K562 (cell line): Measurements from ENCODE around the gene VEGFC. TPM values are rescaled to one million over a fixed set of nuclear protein-coding genes. Genes with fewer than 3 reads are reported as not detected.

Experiments used
- ATAC-seq: fragments of 200-7000 bp; cut with Tn5 transposase; 3 replicates; pipeline ENCODE4 v1.9.1; 2020; ENCODE audit warnings: moderate library complexity
- BruUV-seq: library from RNA; stranded (reverse); fragments of 400-500 nt; replicated peaks from 2 replicates; lab custom pipeline; 2021; lab: Mats Ljungman, UMichigan
- CTCF ChIA-PET: fragments of 300-600 bp; formaldehyde crosslinking; extraction: SDS; loops from one replicate; lab custom pipeline; 2021; ENCODE audit warnings: low intra/inter-chr PET ratio; lab: Yijun Ruan, JAX
- POLR2A ChIA-PET: fragments of 300-600, 350-650 bp; sonication (Branson Sonifier 250); formaldehyde crosslinking; extraction: SDS; loops from one replicate; lab custom pipeline; 2021; ENCODE audit warnings: antibody characterized with exemption, inconsistent platforms; lab: Yijun Ruan, JAX
- DNase-seq, 4 experiments: peaks; one replicate each; pipeline versions ENCODE4 v3.0.0 to v3.0.0-alpha.2; 2011 to 2018; ENCODE audit warnings: low spot score in 3 of 4, mixed read lengths in 3 of 4; ENCODE audit errors: extremely low read depth in 1 of 4
- FAIRE-seq: peaks from 2 replicates; lab custom pipeline; 2011; peaks lifted over from hg19 to GRCh38; lab: Jason Lieb, UNC
- H2AFZ ChIP-seq: 2 replicates; pipeline ENCODE4 v1.6.0; 2011; ENCODE audit warnings: low read depth, low read length, control low read depth, inconsistent platforms
- H3K27ac ChIP-seq: fragments of 200-600 bp; 3 replicates; pipeline ENCODE4 v1.8.0; 2011; ENCODE audit warnings: low read depth, mild to moderate bottlenecking, control low read depth, inconsistent platforms, low read length, moderate library complexity, mixed read lengths; ENCODE audit errors: extremely low read depth
- H3K27me3 ChIP-seq, 2 experiments: fragments of 300-600 bp in 1 of 2; 2 replicates in 1 of 2; 3 replicates in 1 of 2; pipeline versions ENCODE4 v1.6.0 to v1.8.0; 2011; ENCODE audit warnings: inconsistent platforms in 2 of 2, low read length in 2 of 2, mild to moderate bottlenecking in 1 of 2, mixed read lengths in 1 of 2, moderate library complexity in 1 of 2; ENCODE audit not compliant: control insufficient read depth in 2 of 2, insufficient read depth in 2 of 2
- H3K36me3 ChIP-seq: fragments of 300-600 bp; 3 replicates; pipeline ENCODE4 v1.8.0; 2011; ENCODE audit warnings: mild to moderate bottlenecking, low read length, inconsistent platforms; ENCODE audit not compliant: control insufficient read depth, insufficient read depth
- H3K4me1 ChIP-seq, 2 experiments: fragments of 200-600 bp in 1 of 2; replicated peaks in 1 of 2; 2 replicates in 1 of 2; 3 replicates in 1 of 2; pipeline versions ENCODE4 v1.5.1 to v1.8.0; 2011; ENCODE audit warnings: inconsistent platforms in 2 of 2, low read length in 2 of 2, mild to moderate bottlenecking in 1 of 2, mixed read lengths in 1 of 2, moderate library complexity in 1 of 2; ENCODE audit not compliant: control insufficient read depth in 2 of 2, insufficient read depth in 2 of 2
- H3K4me2 ChIP-seq: 2 replicates; pipeline ENCODE4 v1.6.1; 2011; ENCODE audit warnings: low read length, control low read depth, inconsistent platforms, mixed read lengths; ENCODE audit not compliant: insufficient read depth
- H3K4me3 ChIP-seq: fragments of 200-600 bp; sonication (generic), shearing (Covaris generic); 2 replicates; pipeline ENCODE4 v1.5.1; 2016; ENCODE audit warnings: control low read depth, inconsistent platforms
- H3K79me2 ChIP-seq: fragments of 200-600 bp; 3 replicates; pipeline ENCODE4 v1.8.0; 2011; ENCODE audit warnings: low read length, inconsistent platforms; ENCODE audit not compliant: control insufficient read depth, insufficient read depth
- H3K9ac ChIP-seq, 2 experiments: 2 replicates each; pipeline versions ENCODE4 v1.6.0 to v1.6.1; 2011; ENCODE audit warnings: low read depth in 2 of 2, low read length in 2 of 2, control low read depth in 1 of 2, inconsistent platforms in 1 of 2, mild to moderate bottlenecking in 1 of 2, mixed read lengths in 1 of 2; ENCODE audit not compliant: insufficient read depth in 1 of 2
- H3K9me1 ChIP-seq: one replicate; pipeline ENCODE4 v1.6.0; 2011; ENCODE audit warnings: inconsistent platforms, mild to moderate bottlenecking, low read length, moderate library complexity; ENCODE audit not compliant: control insufficient read depth, insufficient read depth
- H3K9me3 ChIP-seq: replicated peaks from 2 replicates; pipeline ENCODE4 v1.5.1; 2011; ENCODE audit warnings: low read depth, low read length, inconsistent platforms; ENCODE audit not compliant: control insufficient read depth, insufficient read depth
- H4K20me1 ChIP-seq: replicated peaks from 2 replicates; pipeline ENCODE4 v1.6.1; 2011; ENCODE audit warnings: low read length, inconsistent platforms, mixed read lengths; ENCODE audit not compliant: control insufficient read depth, insufficient read depth
- ARNT ChIP-seq, 2 experiments: fragments of 450-650 bp; IDR thresholded peaks; 2 replicates each; pipeline ENCODE4 v1.6.1; 2016; ENCODE audit warnings: mild to moderate bottlenecking in 1 of 2
- BRF1 ChIP-seq: IDR thresholded peaks from 3 replicates; pipeline ENCODE4 v1.6.1; 2011; ENCODE audit warnings: borderline replicate concordance, mild to moderate bottlenecking; ENCODE audit not compliant: insufficient read length; ENCODE audit errors: extremely low read depth
- FOXM1 ChIP-seq, 2 experiments: fragments of 450-650 bp in 1 of 2; sonication (generic) in 1 of 2; formaldehyde crosslinking in 1 of 2; IDR thresholded peaks; 2 replicates each; pipeline versions ENCODE4 v1.6.1 to v1.9.0; 2017 to 2022; ENCODE audit warnings: low read depth in 2 of 2, mild to moderate bottlenecking in 2 of 2, missing genetic modification reagents in 1 of 2, moderate library complexity in 1 of 2
- FOXP1 ChIP-seq: sonication (generic); formaldehyde crosslinking; IDR thresholded peaks from 2 replicates; pipeline ENCODE4 v1.8.0; 2022; ENCODE audit warnings: mild to moderate bottlenecking, missing genetic modification reagents
- KAT2B ChIP-seq: IDR thresholded peaks from one replicate; pipeline ENCODE4 v1.6.1; 2012; ENCODE audit warnings: low read depth, mild to moderate bottlenecking, control low read depth, inconsistent platforms, low read length, moderate library complexity
- MTF1 ChIP-seq: fragments of 250-450 bp; sonication (Bioruptor Pico); IDR thresholded peaks from 2 replicates; pipeline ENCODE4 v1.9.0; 2021; ENCODE audit warnings: moderate library complexity, mild to moderate bottlenecking, inconsistent platforms, borderline replicate concordance
- SIRT6 ChIP-seq: IDR thresholded peaks from one replicate; pipeline ENCODE4 v1.6.1; 2012; ENCODE audit warnings: low read depth, mild to moderate bottlenecking, control low read depth, inconsistent platforms, low read length, moderate library complexity
- ZNF445 ChIP-seq: fragments of 250-450 bp; sonication (Bioruptor Pico); IDR thresholded peaks from 2 replicates; pipeline ENCODE4 v1.4.0; 2020; ENCODE audit warnings: low read depth, mild to moderate bottlenecking, moderate library complexity
- ZNF696 ChIP-seq: fragments of 250-450 bp; sonication (Bioruptor Pico); conservative IDR thresholded peaks from 2 replicates; pipeline ENCODE4 v1.4.0; 2020; ENCODE audit warnings: mild to moderate bottlenecking, moderate library complexity
- WGBS: fragments of 100-300 bp; shearing (Covaris generic); methylation state at CpG from one replicate; pipeline ENCODE4 v1.1.6; 2016; ENCODE audit warnings: low coverage, mixed read lengths; ENCODE audit not compliant: insufficient coverage; ENCODE audit errors: missing lambda C conversion rate; 5-methylcytosine and 5-hydroxymethylcytosine counted together
- in situ Hi-C: fragments of 300-500 bp; cut with MboI; formaldehyde crosslinking; loops from 4 replicates; pipeline ENCODE4 v1.15.0; 2018; ENCODE audit warnings: inconsistent platforms, mixed read lengths
- intact Hi-C: fragments of 100-400 bp; cut with micrococcal nuclease; formaldehyde crosslinking; loops from 2 replicates; pipeline ENCODE4 v1.14.2; 2022
- polyA plus RNA-seq, 8 experiments: library from polyadenylated mRNA; depleted of rRNA in 4 of 8; stranded (reverse) in 5 of 8; unstranded in 3 of 8; fragments of >200 nt; fragmentation: Nextera tagmentation in 2 of 8; fragmentation: Illumina TruSeq in 1 of 8; extraction: Ambion mirVana in 2 of 8; extraction: Trizol in 1 of 8; gene quantifications; 2 replicates each; pipeline versions ENCODE4 v1.2.1 to v1.2.3, GENCODE V29; 2011 to 2014; ENCODE audit warnings: inconsistent platforms in 1 of 8, missing spikeins in 1 of 8
- total RNA-seq, 7 experiments: library from RNA; depleted of rRNA in 6 of 7; stranded (reverse); fragments of >200 nt in 6 of 7; fragmentation: Illumina TruSeq in 2 of 7; extraction: Trizol in 2 of 7; gene quantifications; 2 replicates each; pipeline versions ENCODE4 v1.2.1 to v1.2.3, GENCODE V29; 2011 to 2021; ENCODE audit warnings: low replicate concordance in 1 of 7

The VEGFC gene
- total and polyA plus RNA-seq, 9 of the 15 experiments (the other 6 are each of a cell fraction or from before 2014, with no cell fraction given): not detected

DNA sequence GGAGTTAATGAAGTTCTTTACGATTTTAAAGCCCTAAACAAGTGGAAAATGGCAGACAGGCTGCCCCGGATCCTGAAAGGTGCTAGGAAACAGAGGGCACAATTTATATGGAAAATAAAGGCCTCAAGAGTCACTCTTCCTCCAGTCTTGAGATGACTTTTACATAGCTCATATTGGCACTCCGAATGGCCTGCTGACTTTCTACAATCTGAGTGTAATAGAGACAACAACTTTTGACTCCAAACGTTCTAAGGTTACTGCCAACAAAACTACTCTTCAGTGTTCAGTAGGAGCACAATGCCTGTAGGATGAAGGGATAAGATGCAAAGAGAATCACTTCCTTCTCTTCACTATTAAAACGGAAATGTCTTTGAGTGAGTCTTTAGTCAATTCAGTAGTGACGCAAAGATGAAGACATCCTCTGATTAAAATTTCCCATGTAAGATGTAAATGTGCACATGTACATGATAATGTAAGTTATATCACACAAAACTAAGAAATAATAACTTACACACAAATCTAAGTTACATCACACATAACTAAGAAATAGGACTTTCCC lies 40.5 kb downstream of the VEGFC start:
- in situ Hi-C loops: no loop called here
- Histone ChIP-seq H3K4me3 (no peak overlapping the region), H3K79me2 (no peaks in the 10 kb centered on the region), H3K9me3 (no peaks in the 10 kb centered on the region), H3K9me1 (no peaks in the 10 kb centered on the region), H3K36me3 (no peaks in the 10 kb centered on the region), H3K27ac (no peak overlapping the region), H2AFZ (no peak overlapping the region), H3K4me1 (no peaks in the 10 kb centered on the region), H4K20me1 (no peaks in the 10 kb centered on the region), H3K4me2 (no peak overlapping the region), H3K9ac (no peak overlapping the region), H3K27me3 (no peaks in the 10 kb centered on the region)
- ChIA-PET CTCF (no interaction called here), POLR2A (no interaction called here)
- TF ChIP-seq ARNT (IDR thresholded peaks at IDR 0.05) (no peak), KAT2B (no peak), SIRT6 (no peak), BRF1 (no peak)
- DNase-seq (no peak), ATAC-seq (no peak), FAIRE-seq (no peak)
- WGBS: 3% methylated on average over 6 of the region's 6 CpGs
- no TSS peak for BruUV-seq
- intact Hi-C loops: no loop called here

DNA sequence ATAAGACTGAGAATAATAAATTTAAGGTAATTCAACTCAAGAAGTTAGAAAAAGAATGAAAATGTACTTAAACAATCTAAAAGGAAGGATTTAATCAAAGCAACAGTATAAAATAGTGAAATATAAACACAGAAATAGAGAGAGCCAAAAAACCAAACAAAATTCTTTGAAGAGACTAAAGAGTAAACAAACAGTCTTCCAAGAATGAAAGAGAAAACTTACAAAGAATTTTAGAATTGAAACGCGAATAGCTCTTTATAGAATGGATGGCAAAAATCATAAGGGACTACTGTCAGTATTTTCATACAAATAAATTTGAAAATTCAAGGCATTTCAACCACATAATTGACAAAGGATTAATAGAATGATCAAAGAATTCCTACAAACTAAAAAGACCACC lies 41.7 kb downstream of the VEGFC start:
- no peak for ATAC-seq
- H3K4me2 ChIP-seq: no peak overlapping the region
- H3K4me3 ChIP-seq: no peak overlapping the region
- BruUV-seq: no TSS peak
- CTCF ChIA-PET: no interaction called here
- FAIRE-seq: no peak
- 0% methylated on average over 2 of the region's 2 CpGs for WGBS
- no peaks in the 10 kb centered on the region for H3K79me2 ChIP-seq
- POLR2A ChIA-PET: no interaction called here
- no peaks in the 10 kb centered on the region for H3K36me3 ChIP-seq
- H3K9me3 ChIP-seq: no peaks in the 10 kb centered on the region
- H3K9me1 ChIP-seq: no peaks in the 10 kb centered on the region
- intact Hi-C loops (no loop called here), in situ Hi-C loops (no loop called here)
- H2AFZ ChIP-seq: no peak overlapping the region
- H3K9ac ChIP-seq: no peak overlapping the region
- H3K27ac ChIP-seq: no peak overlapping the region
- no peaks in the 10 kb centered on the region for H3K27me3 ChIP-seq
- no peak for DNase-seq
- no peaks in the 10 kb centered on the region for H4K20me1 ChIP-seq
- H3K4me1 ChIP-seq: no peaks in the 10 kb centered on the region
- TF ChIP-seq ZNF696 (no peak), FOXP1 (CRISPR knock-in tag) (no peak), MTF1 (CRISPR knock-in tag) (no peak), ZNF445 (CRISPR knock-in tag) (no peak), FOXM1 (IDR thresholded peaks at IDR 0.05; ENCODE audit: low read depth) (no peak), FOXM1 (CRISPR knock-in tag; IDR thresholded peaks at IDR 0.05; ENCODE audit: low read depth) (no peak)
